Neural cell (in vitro differentiated cells): ENCODE measurements around the gene NUDT7. TPM values are rescaled to one million over a fixed set of nuclear protein-coding genes. Genes with fewer than 3 reads are reported as not detected.

ENCODE experiments used
- H2AFZ ChIP-seq: fragments of 200-600, 300-800 bp; sonication (generic), shearing (Covaris generic); 2 replicates; pipeline ENCODE4 v1.6.0; 2014; ENCODE audit warnings: low read depth, mild to moderate bottlenecking, antibody characterized with exemption, low read length, moderate library complexity
- H3F3A ChIP-seq: fragments of 200-600 bp; shearing (Covaris generic); 2 replicates; pipeline ENCODE4 v1.6.1; 2016; ENCODE audit warnings: mild to moderate bottlenecking, moderate library complexity, mixed read lengths, antibody characterized with exemption, low read length; ENCODE audit not compliant: insufficient read depth, poor library complexity, severe bottlenecking
- H3K27ac ChIP-seq: fragments of 200-600, 300-800 bp; sonication (generic), shearing (Covaris generic); 2 replicates; pipeline ENCODE4 v1.5.1; 2014; ENCODE audit warnings: mild to moderate bottlenecking, low read length, moderate library complexity
- H3K27me3 ChIP-seq: fragments of 300-800, 200-600 bp; sonication (generic), shearing (Covaris generic); 2 replicates; pipeline ENCODE4 v1.6.0; 2014; ENCODE audit warnings: mild to moderate bottlenecking, low read depth, low read length, moderate library complexity; ENCODE audit not compliant: insufficient read depth
- H3K36me3 ChIP-seq: fragments of 300-800, 200-600 bp; sonication (generic), shearing (Covaris generic); 2 replicates; pipeline ENCODE4 v1.5.1; 2014; ENCODE audit warnings: mild to moderate bottlenecking, antibody characterized with exemption, low read length, moderate library complexity; ENCODE audit not compliant: insufficient read depth
- H3K4me2 ChIP-seq: fragments of 300-800, 200-600 bp; sonication (generic), shearing (Covaris generic); 2 replicates; pipeline ENCODE4 v1.6.0; 2014; ENCODE audit warnings: mild to moderate bottlenecking, low read length
- H3K4me3 ChIP-seq: fragments of 300-800, 200-600 bp; sonication (generic), shearing (Covaris generic); 2 replicates; pipeline ENCODE4 v1.5.1; 2014; ENCODE audit warnings: mild to moderate bottlenecking, low read length, moderate library complexity
- H3K79me2 ChIP-seq: fragments of 200-600 bp; shearing (Covaris generic); replicated peaks from 2 replicates; pipeline ENCODE4 v1.6.0; 2014; ENCODE audit warnings: mild to moderate bottlenecking, low read length, moderate library complexity; ENCODE audit not compliant: insufficient read depth
- H3K9ac ChIP-seq: fragments of 300-800, 200-600 bp; sonication (generic), shearing (Covaris generic); 2 replicates; pipeline ENCODE4 v1.6.1; 2016; ENCODE audit warnings: mild to moderate bottlenecking, low read length, mixed read lengths
- H3K9me2 ChIP-seq: fragments of 200-600 bp; shearing (Covaris generic); 2 replicates; pipeline ENCODE4 v1.6.1; 2016; ENCODE audit warnings: mild to moderate bottlenecking, low read length, mixed read lengths; ENCODE audit not compliant: insufficient read depth
- H3K9me3 ChIP-seq: fragments of 200-600, 300-800 bp; sonication (generic), shearing (Covaris generic); 2 replicates; pipeline ENCODE4 v1.6.1; 2016; ENCODE audit warnings: mild to moderate bottlenecking, mixed run types, low read length, moderate library complexity, mixed read lengths
- H4K20me1 ChIP-seq: fragments of 200-600 bp; shearing (Covaris generic); 2 replicates; pipeline ENCODE4 v1.6.1; 2016; ENCODE audit warnings: mild to moderate bottlenecking, mixed run types; ENCODE audit not compliant: insufficient read depth
- EP300 ChIP-seq: fragments of 450-650 bp; conservative IDR thresholded peaks from 2 replicates; pipeline ENCODE4 v1.6.1; 2014; ENCODE audit warnings: antibody characterized with exemption, mild to moderate bottlenecking, moderate library complexity; ENCODE audit not compliant: poor library complexity, severe bottlenecking
- EZH2 ChIP-seq: fragments of 200-600, 300-800 bp; shearing (Covaris generic), sonication (generic); IDR thresholded peaks from 2 replicates; pipeline ENCODE4 v1.6.1; 2014; ENCODE audit warnings: antibody characterized with exemption, low read length, borderline replicate concordance, mild to moderate bottlenecking; ENCODE audit not compliant: insufficient read depth, poor library complexity, severe bottlenecking
- MXI1 ChIP-seq: fragments of 450-650 bp; conservative IDR thresholded peaks from 2 replicates; pipeline ENCODE4 v1.6.1; 2014; ENCODE audit warnings: antibody characterized with exemption, mild to moderate bottlenecking; ENCODE audit not compliant: poor library complexity, severe bottlenecking
- POLR2AphosphoS5 ChIP-seq: IDR thresholded peaks from 2 replicates; pipeline ENCODE4 v1.6.1; 2012
- RAD21 ChIP-seq: fragments of 450-650 bp; conservative IDR thresholded peaks from 2 replicates; pipeline ENCODE4 v1.6.1; 2014; ENCODE audit warnings: antibody characterized with exemption, mild to moderate bottlenecking, moderate library complexity
- SMC3 ChIP-seq: fragments of 450-650 bp; conservative IDR thresholded peaks from 2 replicates; pipeline ENCODE4 v1.6.1; 2014; ENCODE audit warnings: antibody characterized with exemption, mild to moderate bottlenecking, moderate library complexity; ENCODE audit not compliant: poor library complexity
- TAF1 ChIP-seq: IDR thresholded peaks from 2 replicates; pipeline ENCODE4 v1.6.1; 2012; ENCODE audit warnings: low read depth
- polyA plus RNA-seq: library from polyadenylated mRNA; depleted of rRNA; stranded (reverse); fragments of >200 nt; gene quantifications from 2 replicates; pipeline ENCODE4 v1.2.3, GENCODE V29; 2014
- TF ChIP-seq, protein P1 (sequence below): fragments of 450-650 bp; IDR thresholded peaks from 2 replicates; pipeline ENCODE4 v1.5.1; 2014; ENCODE audit warnings: antibody characterized with exemption, mild to moderate bottlenecking, moderate library complexity; ENCODE audit not compliant: poor library complexity, severe bottlenecking
- TF ChIP-seq, protein P2 (sequence below): IDR thresholded peaks from 2 replicates; pipeline ENCODE4 v1.6.1; 2012; ENCODE audit warnings: borderline replicate concordance

Gene NUDT7
- polyA plus RNA-seq, 1 donor from 2014 or later, result 13.9 TPM

DNA sequence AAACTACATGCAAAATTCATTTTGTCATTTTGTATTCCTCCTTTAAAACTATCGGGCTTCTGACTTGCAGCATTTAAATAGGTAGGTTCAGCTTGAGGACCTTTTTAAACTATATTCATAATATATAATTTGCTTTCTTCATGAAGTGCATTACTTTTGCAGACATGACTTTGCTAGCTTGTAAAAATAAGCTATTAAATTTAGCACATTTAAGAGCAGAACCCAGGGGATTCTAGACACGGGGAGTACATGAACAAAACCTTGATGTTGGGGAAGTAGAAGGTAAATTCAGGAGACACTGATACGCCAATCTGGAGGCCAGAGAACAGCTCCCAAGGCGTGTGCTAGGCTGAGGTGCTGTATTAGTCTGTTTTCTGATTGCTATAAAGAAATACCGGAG is 32.3 kb upstream of the NUDT7 start:
- Histone ChIP-seq H2AFZ (no peak overlapping the region), H3K27me3 (no peaks in the 10 kb centered on the region), H3K9ac (no peak overlapping the region), H3K9me3 (no peaks in the 10 kb centered on the region), H3K9me2 (no peaks in the 10 kb centered on the region), H3F3A (no peaks in the 10 kb centered on the region), H3K4me3 (no peak overlapping the region), H3K27ac (no peak overlapping the region), H3K79me2 (no peaks in the 10 kb centered on the region), H3K4me2 (no peak overlapping the region), H4K20me1 (no peaks in the 10 kb centered on the region), H3K36me3 (no peaks in the 10 kb centered on the region)
- TF ChIP-seq, protein P1, sequence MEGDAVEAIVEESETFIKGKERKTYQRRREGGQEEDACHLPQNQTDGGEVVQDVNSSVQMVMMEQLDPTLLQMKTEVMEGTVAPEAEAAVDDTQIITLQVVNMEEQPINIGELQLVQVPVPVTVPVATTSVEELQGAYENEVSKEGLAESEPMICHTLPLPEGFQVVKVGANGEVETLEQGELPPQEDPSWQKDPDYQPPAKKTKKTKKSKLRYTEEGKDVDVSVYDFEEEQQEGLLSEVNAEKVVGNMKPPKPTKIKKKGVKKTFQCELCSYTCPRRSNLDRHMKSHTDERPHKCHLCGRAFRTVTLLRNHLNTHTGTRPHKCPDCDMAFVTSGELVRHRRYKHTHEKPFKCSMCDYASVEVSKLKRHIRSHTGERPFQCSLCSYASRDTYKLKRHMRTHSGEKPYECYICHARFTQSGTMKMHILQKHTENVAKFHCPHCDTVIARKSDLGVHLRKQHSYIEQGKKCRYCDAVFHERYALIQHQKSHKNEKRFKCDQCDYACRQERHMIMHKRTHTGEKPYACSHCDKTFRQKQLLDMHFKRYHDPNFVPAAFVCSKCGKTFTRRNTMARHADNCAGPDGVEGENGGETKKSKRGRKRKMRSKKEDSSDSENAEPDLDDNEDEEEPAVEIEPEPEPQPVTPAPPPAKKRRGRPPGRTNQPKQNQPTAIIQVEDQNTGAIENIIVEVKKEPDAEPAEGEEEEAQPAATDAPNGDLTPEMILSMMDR, result no peak
- TF ChIP-seq, protein P2, sequence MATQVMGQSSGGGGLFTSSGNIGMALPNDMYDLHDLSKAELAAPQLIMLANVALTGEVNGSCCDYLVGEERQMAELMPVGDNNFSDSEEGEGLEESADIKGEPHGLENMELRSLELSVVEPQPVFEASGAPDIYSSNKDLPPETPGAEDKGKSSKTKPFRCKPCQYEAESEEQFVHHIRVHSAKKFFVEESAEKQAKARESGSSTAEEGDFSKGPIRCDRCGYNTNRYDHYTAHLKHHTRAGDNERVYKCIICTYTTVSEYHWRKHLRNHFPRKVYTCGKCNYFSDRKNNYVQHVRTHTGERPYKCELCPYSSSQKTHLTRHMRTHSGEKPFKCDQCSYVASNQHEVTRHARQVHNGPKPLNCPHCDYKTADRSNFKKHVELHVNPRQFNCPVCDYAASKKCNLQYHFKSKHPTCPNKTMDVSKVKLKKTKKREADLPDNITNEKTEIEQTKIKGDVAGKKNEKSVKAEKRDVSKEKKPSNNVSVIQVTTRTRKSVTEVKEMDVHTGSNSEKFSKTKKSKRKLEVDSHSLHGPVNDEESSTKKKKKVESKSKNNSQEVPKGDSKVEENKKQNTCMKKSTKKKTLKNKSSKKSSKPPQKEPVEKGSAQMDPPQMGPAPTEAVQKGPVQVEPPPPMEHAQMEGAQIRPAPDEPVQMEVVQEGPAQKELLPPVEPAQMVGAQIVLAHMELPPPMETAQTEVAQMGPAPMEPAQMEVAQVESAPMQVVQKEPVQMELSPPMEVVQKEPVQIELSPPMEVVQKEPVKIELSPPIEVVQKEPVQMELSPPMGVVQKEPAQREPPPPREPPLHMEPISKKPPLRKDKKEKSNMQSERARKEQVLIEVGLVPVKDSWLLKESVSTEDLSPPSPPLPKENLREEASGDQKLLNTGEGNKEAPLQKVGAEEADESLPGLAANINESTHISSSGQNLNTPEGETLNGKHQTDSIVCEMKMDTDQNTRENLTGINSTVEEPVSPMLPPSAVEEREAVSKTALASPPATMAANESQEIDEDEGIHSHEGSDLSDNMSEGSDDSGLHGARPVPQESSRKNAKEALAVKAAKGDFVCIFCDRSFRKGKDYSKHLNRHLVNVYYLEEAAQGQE, result no peak
- TF ChIP-seq SMC3 (no peak), EP300 (no peak), MXI1 (no peak), RAD21 (no peak), POLR2AphosphoS5 (no peak), EZH2 (no peak), TAF1 (no peak)

DNA sequence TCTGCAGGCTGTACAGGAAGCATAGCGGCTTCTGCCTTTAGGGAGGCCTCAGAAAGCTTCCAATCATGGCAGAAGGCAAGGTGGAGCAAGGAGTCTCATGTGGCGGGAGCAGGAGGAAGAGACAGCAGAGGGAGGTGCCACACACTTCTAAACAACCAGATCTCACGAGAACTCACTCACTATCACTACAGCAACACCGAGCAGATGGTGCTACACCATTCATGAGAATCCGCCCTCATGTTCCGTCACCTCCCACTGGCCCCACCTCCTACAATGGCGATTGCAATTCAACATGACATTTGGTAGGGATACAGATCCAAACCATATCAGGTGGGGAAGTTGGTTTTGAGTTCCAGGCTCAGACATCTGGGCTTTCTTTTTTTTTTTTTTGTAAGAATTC is 31.9 kb upstream of the NUDT7 start:
- Histone ChIP-seq H3K4me2 (no peak overlapping the region), H3F3A (no peaks in the 10 kb centered on the region), H3K9me2 (no peaks in the 10 kb centered on the region), H3K9me3 (no peaks in the 10 kb centered on the region), H4K20me1 (no peaks in the 10 kb centered on the region), H3K27ac (no peak overlapping the region), H3K36me3 (no peaks in the 10 kb centered on the region), H3K27me3 (no peaks in the 10 kb centered on the region), H2AFZ (no peak overlapping the region), H3K9ac (no peak overlapping the region), H3K4me3 (no peak overlapping the region), H3K79me2 (no peaks in the 10 kb centered on the region)
- TF ChIP-seq SMC3 (no peak), POLR2AphosphoS5 (no peak), EZH2 (no peak)
- TF ChIP-seq, protein P1, result no peak
